Fibroblast of skin of right quadriceps (primary cell): ENCODE measurements around the gene OXNAD1.

ENCODE experiments used
- DNase-seq: peaks from one replicate; pipeline ENCODE4 v3.0.0-alpha.2; 2013

Gene OXNAD1

GRCh38 chr3:16264708-16265454 is at the start of gene OXNAD1, which contains the start of gene DPH3:
Gene OXNAD1, plus strand, starts transcription at chr3:16265212. Its CDS starts 5,741 bp downstream, at chr3:16270953.
Gene DPH3, minus strand, starts transcription at chr3:16264943. Its CDS starts 67 bp downstream, at chr3:16264876.
- peak; percentile 100 for DNase-seq

GRCh38 chr3:16216373-16216935 is 48.6 kb upstream of the OXNAD1 start:
- no peak for DNase-seq

GRCh38 chr3:16219777-16220176 is 45.2 kb upstream of the OXNAD1 start:
- DNase-seq = no peak

- no peak for DNase-seq
Observed at GRCh38 chr3:16221990-16222389, 43.0 kb upstream of the OXNAD1 start.

GRCh38 chr3:16222547-16222946 is 42.5 kb upstream of the OXNAD1 start:
- no peak for DNase-seq

GRCh38 chr3:16224325-16224724 is 40.7 kb upstream of the OXNAD1 start:
- DNase-seq = no peak

GRCh38 chr3:16227566-16227965 is 37.4 kb upstream of the OXNAD1 start:
- DNase-seq = no peak

- no peak for DNase-seq
Observed at GRCh38 chr3:16229681-16230080, 35.3 kb upstream of the OXNAD1 start.

GRCh38 chr3:16231983-16232382 is 33.0 kb upstream of the OXNAD1 start:
- no peak for DNase-seq

GRCh38 chr3:16233806-16234205 is 31.2 kb upstream of the OXNAD1 start:
- DNase-seq = no peak

- DNase-seq = no peak
Observed at GRCh38 chr3:16234281-16234680, 30.7 kb upstream of the OXNAD1 start.

GRCh38 chr3:16236030-16236639 is 28.9 kb upstream of the OXNAD1 start:
- DNase-seq = no peak

GRCh38 chr3:16236856-16237393 is 28.1 kb upstream of the OXNAD1 start:
- DNase-seq = no peak

- DNase-seq = peak; percentile 14
Observed at GRCh38 chr3:16239086-16239770, 25.8 kb upstream of the OXNAD1 start.

GRCh38 chr3:16239780-16240179 is 25.2 kb upstream of the OXNAD1 start:
- DNase-seq = peak; percentile 88

GRCh38 chr3:16240229-16241023 is 24.6 kb upstream of the OXNAD1 start:
- peak; percentile 83 for DNase-seq

GRCh38 chr3:16241225-16241624 is 23.8 kb upstream of the OXNAD1 start:
- DNase-seq = no peak

- no peak for DNase-seq
Observed at GRCh38 chr3:16242177-16242576, 22.8 kb upstream of the OXNAD1 start.

- DNase-seq = peak; percentile 40
Observed at GRCh38 chr3:16243706-16244490, 21.1 kb upstream of the OXNAD1 start.

GRCh38 chr3:16245609-16246008 is 19.4 kb upstream of the OXNAD1 start:
- no peak for DNase-seq

GRCh38 chr3:16247282-16248061 is 17.5 kb upstream of the OXNAD1 start:
- peak; percentile 83 for DNase-seq
